ENCODE measurements around the gene DYRK1B.
"Not testable (repeated sequence)": the region's sequence is repeated elsewhere in the genome, so short reads cannot be mapped to it uniquely, and the experiment has no call there.

DYRK1B gene

GRCh38 chr19:39879796-39880195 lies 45.8 kb upstream of the DYRK1B start:
- no CpG with 5 or more reads among the region's 8 CpGs for WGBS
- not testable (repeated sequence) for H3K4ac ChIP-seq (ENCODE audit: low read depth in 1 of 2, low read length in 2 of 2); H3K18ac ChIP-seq (ENCODE audit: low read depth in 1 of 2, low read length in 2 of 2); H3K79me1 ChIP-seq (replicated peaks; ENCODE audit: low read length, poor library complexity, severe bottlenecking); H4K91ac ChIP-seq (ENCODE audit: low read length); H3K36me3 ChIP-seq (ENCODE audit: control insufficient read depth in 1 of 2, insufficient read depth in 2 of 2, low read depth in 1 of 2, low read length in 2 of 2); H3K4me2 ChIP-seq (ENCODE audit: low read length, poor library complexity, severe bottlenecking); H2AK5ac ChIP-seq (ENCODE audit: low read length, severe bottlenecking); DNase-seq; H3K23ac ChIP-seq (ENCODE audit: low read length in 2 of 2); H3K9me3 ChIP-seq (ENCODE audit: control insufficient read depth, low read length); H4K8ac ChIP-seq (ENCODE audit: low read length); H2BK15ac ChIP-seq (ENCODE audit: low read depth, poor library complexity, severe bottlenecking); H3K14ac ChIP-seq (ENCODE audit: low read length in 2 of 2); H2BK5ac ChIP-seq (ENCODE audit: low read depth, low read length, poor library complexity, severe bottlenecking); H2AFZ ChIP-seq (ENCODE audit: low read depth, low read length); H3K9ac ChIP-seq (ENCODE audit: low read length); H3K4me1 ChIP-seq (ENCODE audit: control insufficient read depth, insufficient read depth, low read depth, low read length); H3K4me3 ChIP-seq (ENCODE audit: insufficient read depth in 1 of 2, low read depth in 1 of 2, low read length in 2 of 2); H3K27me3 ChIP-seq (ENCODE audit: control insufficient read depth in 1 of 2, insufficient read depth in 1 of 2, low read length in 2 of 2); H3K27ac ChIP-seq (ENCODE audit: low read length, poor library complexity, severe bottlenecking); H2BK120ac ChIP-seq (ENCODE audit: low read depth, low read length); H2BK12ac ChIP-seq (ENCODE audit: low read length in 2 of 2)

DNA sequence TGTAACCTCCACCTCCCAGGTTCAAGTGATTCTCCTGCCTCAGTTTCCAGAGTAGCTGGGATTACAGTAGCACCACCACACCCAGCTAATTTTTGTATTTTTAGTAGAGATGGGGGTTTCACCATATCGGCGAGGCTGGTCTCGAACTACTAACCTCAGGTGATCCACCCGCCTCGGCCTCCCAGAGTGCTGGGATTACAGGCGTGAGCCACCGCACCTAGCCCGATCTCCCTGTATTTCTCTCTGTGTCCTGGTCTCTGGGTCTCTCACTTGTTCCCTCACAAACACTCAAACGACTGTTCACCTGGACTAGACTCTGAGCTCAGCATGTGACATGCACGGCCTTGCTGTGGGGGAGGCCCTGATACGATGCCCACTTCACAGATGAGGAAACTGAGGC lies 44.9 kb upstream of the DYRK1B start:
- not testable (repeated sequence) for H3K4me3 ChIP-seq (ENCODE audit: insufficient read depth in 1 of 2, low read depth in 1 of 2, low read length in 2 of 2); H3K79me1 ChIP-seq (replicated peaks; ENCODE audit: low read length, poor library complexity, severe bottlenecking); H3K4me2 ChIP-seq (ENCODE audit: low read length, poor library complexity, severe bottlenecking); DNase-seq; H3K4ac ChIP-seq (ENCODE audit: low read depth in 1 of 2, low read length in 2 of 2); H3K14ac ChIP-seq (ENCODE audit: low read length in 2 of 2); H3K18ac ChIP-seq (ENCODE audit: low read depth in 1 of 2, low read length in 2 of 2); H4K8ac ChIP-seq (ENCODE audit: low read length); H3K27me3 ChIP-seq (ENCODE audit: control insufficient read depth in 1 of 2, insufficient read depth in 1 of 2, low read length in 2 of 2); H2BK15ac ChIP-seq (ENCODE audit: low read depth, poor library complexity, severe bottlenecking); H3K4me1 ChIP-seq (ENCODE audit: control insufficient read depth, insufficient read depth, low read depth, low read length); H2BK12ac ChIP-seq (ENCODE audit: low read length in 2 of 2); H3K9me3 ChIP-seq (ENCODE audit: control insufficient read depth, low read length); H2BK120ac ChIP-seq (ENCODE audit: low read depth, low read length); H4K91ac ChIP-seq (ENCODE audit: low read length); H3K9ac ChIP-seq (ENCODE audit: low read length); H2BK5ac ChIP-seq (ENCODE audit: low read depth, low read length, poor library complexity, severe bottlenecking); H3K23ac ChIP-seq (ENCODE audit: low read length in 2 of 2); H2AFZ ChIP-seq (ENCODE audit: low read depth, low read length); H3K27ac ChIP-seq (ENCODE audit: low read length, poor library complexity, severe bottlenecking); H3K36me3 ChIP-seq (ENCODE audit: control insufficient read depth in 1 of 2, insufficient read depth in 2 of 2, low read depth in 1 of 2, low read length in 2 of 2); H2AK5ac ChIP-seq (ENCODE audit: low read length, severe bottlenecking)
- 89% methylated on average over 9 of the region's 11 CpGs for WGBS

DNA sequence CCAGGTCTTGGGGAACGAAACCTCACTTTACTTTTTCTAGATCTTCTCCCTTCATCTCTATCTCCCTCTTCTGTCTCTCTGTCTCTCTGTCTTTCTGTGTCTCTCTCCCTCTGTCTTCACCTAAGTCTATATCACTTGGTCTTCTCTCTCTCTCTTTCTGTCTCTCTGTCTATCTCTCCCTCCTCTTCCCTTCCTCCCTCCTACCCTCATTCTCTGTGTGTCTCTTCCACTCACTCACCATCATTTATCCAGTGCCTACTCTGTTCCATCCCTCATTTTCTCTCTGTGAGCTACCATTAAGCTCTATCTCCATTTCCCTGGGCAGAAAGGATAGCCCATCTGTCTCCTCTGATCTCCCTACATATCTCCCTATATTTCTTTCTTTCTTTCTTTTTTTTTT lies 44.4 kb upstream of the DYRK1B start:
- Histone ChIP-seq H3K27ac (ENCODE audit: low read length, poor library complexity, severe bottlenecking) (no peak overlapping the region), H4K8ac (ENCODE audit: low read length) (no peak overlapping the region), H2AK5ac (ENCODE audit: low read length, severe bottlenecking) (no peak overlapping the region), H3K4me1 (ENCODE audit: control insufficient read depth, insufficient read depth, low read depth, low read length) (no peaks in the 10 kb centered on the region), H3K4me3 (ENCODE audit: insufficient read depth in 1 of 2, low read depth in 1 of 2, low read length in 2 of 2) (no peak overlapping the region), H2BK5ac (ENCODE audit: low read depth, low read length, poor library complexity, severe bottlenecking) (no peak overlapping the region), H2BK120ac (ENCODE audit: low read depth, low read length) (no peak overlapping the region), H2BK15ac (ENCODE audit: low read depth, poor library complexity, severe bottlenecking) (no peak overlapping the region), H3K79me1 (replicated peaks; ENCODE audit: low read length, poor library complexity, severe bottlenecking) (no peaks in the 10 kb centered on the region), H3K9ac (ENCODE audit: low read length) (no peak overlapping the region), H3K18ac (ENCODE audit: low read depth in 1 of 2, low read length in 2 of 2) (no peak overlapping the region), H3K23ac (ENCODE audit: low read length in 2 of 2) (no peak overlapping the region), H3K36me3 (ENCODE audit: control insufficient read depth in 1 of 2, insufficient read depth in 2 of 2, low read depth in 1 of 2, low read length in 2 of 2) (no peaks in the 10 kb centered on the region), H2AFZ (ENCODE audit: low read depth, low read length) (no peak overlapping the region), H3K14ac (ENCODE audit: low read length in 2 of 2) (no peak overlapping the region), H3K9me3 (ENCODE audit: control insufficient read depth, low read length) (no peaks in the 10 kb centered on the region), H2BK12ac (ENCODE audit: low read length in 2 of 2) (no peak overlapping the region), H3K4ac (ENCODE audit: low read depth in 1 of 2, low read length in 2 of 2) (no peak overlapping the region), H3K27me3 (ENCODE audit: control insufficient read depth in 1 of 2, insufficient read depth in 1 of 2, low read length in 2 of 2) (peaks cover 0 to 8% of the 10 kb centered on the region in 2 experiments), H3K4me2 (ENCODE audit: low read length, poor library complexity, severe bottlenecking) (no peak overlapping the region), H4K91ac (ENCODE audit: low read length) (no peak overlapping the region)
- WGBS: 97% methylated on average over 1 of the region's 1 CpG
- DNase-seq: no peak

- WGBS: 86% methylated on average over 14 of the region's 17 CpGs
- not testable (repeated sequence) for DNase-seq; H3K18ac ChIP-seq (ENCODE audit: low read depth in 1 of 2, low read length in 2 of 2); H3K9me3 ChIP-seq (ENCODE audit: control insufficient read depth, low read length); H3K4me3 ChIP-seq (ENCODE audit: insufficient read depth in 1 of 2, low read depth in 1 of 2, low read length in 2 of 2); H3K4me1 ChIP-seq (ENCODE audit: control insufficient read depth, insufficient read depth, low read depth, low read length); H2BK15ac ChIP-seq (ENCODE audit: low read depth, poor library complexity, severe bottlenecking); H3K23ac ChIP-seq (ENCODE audit: low read length in 2 of 2); H3K27me3 ChIP-seq (ENCODE audit: control insufficient read depth in 1 of 2, insufficient read depth in 1 of 2, low read length in 2 of 2); H3K27ac ChIP-seq (ENCODE audit: low read length, poor library complexity, severe bottlenecking); H2BK120ac ChIP-seq (ENCODE audit: low read depth, low read length); H2BK12ac ChIP-seq (ENCODE audit: low read length in 2 of 2); H3K14ac ChIP-seq (ENCODE audit: low read length in 2 of 2); H3K79me1 ChIP-seq (replicated peaks; ENCODE audit: low read length, poor library complexity, severe bottlenecking); H3K4me2 ChIP-seq (ENCODE audit: low read length, poor library complexity, severe bottlenecking); H3K36me3 ChIP-seq (ENCODE audit: control insufficient read depth in 1 of 2, insufficient read depth in 2 of 2, low read depth in 1 of 2, low read length in 2 of 2); H4K8ac ChIP-seq (ENCODE audit: low read length); H4K91ac ChIP-seq (ENCODE audit: low read length); H2BK5ac ChIP-seq (ENCODE audit: low read depth, low read length, poor library complexity, severe bottlenecking); H2AK5ac ChIP-seq (ENCODE audit: low read length, severe bottlenecking); H2AFZ ChIP-seq (ENCODE audit: low read depth, low read length); H3K4ac ChIP-seq (ENCODE audit: low read depth in 1 of 2, low read length in 2 of 2); H3K9ac ChIP-seq (ENCODE audit: low read length)
Observed at GRCh38 chr19:39877982-39878381, 44.0 kb upstream of the DYRK1B start.
